HG03159 (cell line): ENCODE measurements around the gene SDK1.

Source experiments
- ATAC-seq: cut with Tn5 transposase; IDR thresholded peaks from one replicate; pipeline ENCODE4 v1.9.1; 2021; ENCODE audit warnings: mild to moderate bottlenecking, moderate library complexity; ENCODE audit not compliant: unreplicated experiment

Gene SDK1

DNA sequence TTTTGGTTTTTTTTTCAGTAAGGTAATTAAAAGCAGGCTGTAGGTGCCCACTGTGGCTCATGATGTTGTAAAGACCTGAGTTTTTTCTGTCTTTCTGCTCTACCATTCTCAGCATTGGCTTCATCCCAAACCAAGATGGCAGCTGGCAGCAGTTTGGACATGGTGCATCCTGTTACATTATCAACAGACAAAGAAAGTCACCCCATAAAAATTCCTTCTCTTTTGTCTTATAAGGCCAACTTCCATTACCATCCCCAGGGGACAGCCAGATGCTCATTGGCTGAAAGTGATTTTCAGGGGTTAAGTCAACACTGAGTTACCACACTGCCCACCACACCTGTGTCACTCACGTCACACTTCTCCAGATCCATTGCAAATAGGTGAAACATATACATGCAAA is 558.4 kb downstream of the SDK1 start:
- no peak for ATAC-seq

DNA sequence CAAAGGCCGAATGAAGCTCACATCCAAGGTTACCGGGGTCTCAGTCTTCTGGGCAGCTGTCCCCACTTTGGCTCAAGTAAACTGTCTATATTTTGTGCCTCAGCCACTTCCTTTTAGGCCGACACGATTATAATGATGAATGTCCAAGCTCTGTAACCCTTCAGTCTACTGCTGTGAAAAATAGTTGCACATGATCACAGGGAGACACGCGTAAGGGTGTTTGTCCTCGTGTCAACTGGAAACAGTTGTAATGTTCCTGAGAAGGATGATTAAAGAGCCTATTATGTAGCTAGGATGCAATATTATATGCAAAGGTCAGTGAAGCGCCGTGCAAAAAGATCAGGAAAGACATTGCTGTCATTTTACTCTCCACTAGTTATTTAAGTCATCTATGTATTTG is 559.9 kb downstream of the SDK1 start:
- ATAC-seq, result no peak

DNA sequence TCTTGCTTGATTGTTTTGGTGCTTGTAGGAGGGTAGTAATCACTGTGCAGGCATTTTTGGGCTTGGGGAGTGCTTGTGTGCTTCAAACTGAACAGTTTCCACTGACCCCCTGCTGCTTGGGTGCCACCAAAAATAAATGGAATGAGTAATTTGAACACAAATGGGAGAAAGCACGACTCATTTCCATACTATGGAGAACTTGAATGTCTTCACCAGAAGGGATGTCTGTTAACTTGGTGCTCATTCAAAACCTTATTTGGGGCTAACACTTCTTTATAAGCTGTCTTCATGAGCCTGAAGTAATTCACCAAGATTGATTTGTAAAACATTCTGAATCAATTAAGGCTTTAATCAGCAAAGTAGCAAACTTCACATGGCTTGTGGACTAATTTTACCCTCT is 560.3 kb downstream of the SDK1 start:
- ATAC-seq, result no peak

DNA sequence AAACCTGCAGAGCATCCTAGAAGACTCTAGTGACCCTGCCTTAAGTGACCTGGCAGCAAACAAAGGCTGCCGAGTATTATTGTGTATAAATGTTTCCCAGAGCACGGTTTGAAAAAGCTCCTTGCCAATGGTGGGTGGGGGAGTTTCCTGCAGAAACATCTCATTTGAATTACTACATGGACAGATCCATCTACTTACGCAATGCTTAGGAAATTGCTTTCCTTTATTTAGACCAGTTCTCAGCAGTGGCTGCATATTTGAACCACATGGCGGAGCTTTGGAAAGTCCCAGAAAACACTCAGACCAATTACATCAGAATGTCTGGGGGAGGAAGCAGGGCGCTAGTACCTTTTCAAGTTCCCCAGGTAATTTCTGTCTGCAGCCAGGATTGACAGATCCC is 560.9 kb downstream of the SDK1 start:
- ATAC-seq, result no peak

DNA sequence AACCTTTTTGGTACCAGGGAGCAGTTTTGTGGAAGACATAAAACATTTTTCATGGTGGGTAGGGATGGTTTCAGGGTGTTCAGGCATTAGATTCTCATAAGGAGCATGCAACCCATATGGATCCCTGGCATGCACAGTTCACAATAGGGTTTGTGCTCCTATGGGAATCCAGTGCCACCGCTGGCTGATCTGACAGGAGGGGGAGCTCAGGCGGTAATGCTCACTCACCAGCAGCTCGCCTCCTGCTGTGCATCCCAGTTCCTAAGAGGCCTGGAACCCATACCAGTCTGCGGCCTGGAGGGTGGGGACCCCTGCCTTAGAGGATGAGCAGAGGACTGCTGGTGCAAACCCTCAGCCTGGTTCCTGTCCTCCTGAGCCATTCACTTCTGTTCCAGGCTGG is 561.7 kb downstream of the SDK1 start:
- ATAC-seq, result no peak

DNA sequence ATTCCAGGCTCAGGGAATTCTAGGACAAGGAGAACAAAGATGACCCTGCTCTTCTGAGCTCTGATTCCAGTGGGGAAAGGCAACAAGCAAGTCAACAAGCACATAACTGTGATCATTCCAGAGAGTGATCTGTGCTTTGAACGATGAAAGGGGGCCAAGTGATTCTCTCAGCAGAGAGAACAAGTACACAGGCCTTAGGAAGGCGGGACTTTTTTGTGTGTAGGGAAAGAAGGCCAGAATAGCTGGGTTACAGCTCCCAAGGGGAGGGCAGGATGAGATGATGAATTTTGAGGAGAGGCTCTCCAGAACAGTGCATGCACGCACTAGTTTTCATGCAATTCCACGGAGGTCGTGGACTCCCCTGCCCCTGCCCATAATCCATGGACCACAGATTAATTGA is 565.2 kb downstream of the SDK1 start:
- no peak for ATAC-seq

DNA sequence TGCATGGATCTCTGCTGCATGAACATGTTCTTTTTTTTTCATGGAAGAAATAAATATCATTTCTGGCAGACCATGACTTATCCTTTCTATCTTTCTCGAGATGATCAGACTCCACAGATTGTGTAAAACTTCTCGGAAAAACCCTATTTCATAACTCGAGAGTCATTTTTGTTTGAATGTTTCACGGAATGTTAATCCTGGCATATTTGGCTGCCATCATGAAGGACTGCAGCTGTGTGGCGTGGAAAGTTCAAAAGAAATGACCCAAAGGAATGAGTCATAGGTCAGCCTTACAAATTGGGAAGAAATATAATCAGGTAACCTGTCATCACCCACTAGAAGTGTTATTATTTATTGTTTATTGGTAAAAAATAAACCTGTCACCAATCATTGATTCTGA is 566.8 kb downstream of the SDK1 start:
- no peak for ATAC-seq

DNA sequence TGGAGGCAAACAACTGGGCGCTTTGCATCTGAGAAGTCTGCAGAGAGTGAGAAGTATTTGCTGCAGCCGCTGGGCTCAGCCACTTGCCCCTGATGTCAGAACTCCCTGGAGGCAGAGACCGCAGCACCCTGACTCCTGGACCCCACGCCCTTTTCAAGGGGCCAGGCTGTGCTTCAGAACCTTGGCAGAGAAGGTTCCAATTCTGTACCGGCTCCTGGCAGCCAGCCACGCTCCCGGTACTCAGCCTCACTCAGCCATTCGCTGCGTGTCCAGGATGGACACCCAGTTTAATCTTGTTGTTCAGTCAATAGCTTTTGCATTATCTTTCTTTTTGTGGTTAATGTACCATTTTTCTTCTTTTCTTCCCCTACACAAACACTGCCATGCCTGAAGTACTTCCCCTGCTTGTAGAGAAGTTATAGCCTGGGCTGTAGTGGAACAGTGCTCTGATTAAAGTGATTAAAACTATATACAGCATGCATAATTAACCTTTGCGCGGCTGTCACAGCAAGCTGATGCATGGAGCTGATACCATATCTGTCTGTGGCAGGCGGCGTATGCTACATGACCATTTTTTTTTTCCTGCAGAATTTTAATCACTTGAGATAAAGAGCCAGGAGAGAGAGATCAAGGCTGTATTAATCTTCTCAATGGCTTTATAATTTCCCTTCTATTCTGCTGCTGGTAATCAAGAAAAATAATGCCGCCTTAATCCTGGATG is 578.5 kb downstream of the SDK1 start:
- no peak for ATAC-seq

DNA sequence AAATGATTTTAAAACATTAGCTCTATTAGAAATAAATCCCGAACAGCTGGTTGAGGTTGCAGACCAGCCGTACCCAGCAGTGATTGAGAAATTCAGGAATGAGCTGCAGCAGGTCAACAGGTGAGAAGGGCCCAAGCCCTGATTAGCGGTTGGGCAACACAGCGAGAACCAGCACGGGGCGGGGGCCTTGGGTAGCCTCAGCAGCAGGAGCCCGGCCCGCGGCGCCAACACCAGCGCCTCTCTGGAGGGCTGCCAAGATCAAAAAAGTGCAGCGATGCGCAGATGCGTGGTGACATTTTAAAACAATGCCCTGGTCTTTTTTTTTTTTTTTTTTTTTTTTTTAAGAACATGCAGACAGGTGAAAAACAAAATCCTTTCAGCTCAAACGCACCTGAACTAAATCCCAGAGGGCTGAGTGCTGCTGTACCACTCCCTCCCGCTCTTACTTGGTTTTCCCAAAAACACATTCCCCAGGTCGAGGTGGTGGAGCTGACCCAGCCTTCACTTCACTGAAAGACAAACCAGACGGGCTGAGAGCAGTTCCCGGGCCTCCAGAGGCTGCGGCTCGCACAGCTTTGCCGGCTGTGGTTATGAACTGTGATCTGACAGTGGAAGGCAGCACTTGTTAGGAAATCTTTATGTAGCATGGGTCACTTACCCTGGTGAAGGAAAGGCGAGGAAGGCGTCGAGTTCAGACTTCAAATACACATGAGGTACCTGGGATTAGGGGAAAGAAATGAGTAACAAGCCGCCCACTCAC is 579.4 kb downstream of the SDK1 start:
- ATAC-seq, result no peak

DNA sequence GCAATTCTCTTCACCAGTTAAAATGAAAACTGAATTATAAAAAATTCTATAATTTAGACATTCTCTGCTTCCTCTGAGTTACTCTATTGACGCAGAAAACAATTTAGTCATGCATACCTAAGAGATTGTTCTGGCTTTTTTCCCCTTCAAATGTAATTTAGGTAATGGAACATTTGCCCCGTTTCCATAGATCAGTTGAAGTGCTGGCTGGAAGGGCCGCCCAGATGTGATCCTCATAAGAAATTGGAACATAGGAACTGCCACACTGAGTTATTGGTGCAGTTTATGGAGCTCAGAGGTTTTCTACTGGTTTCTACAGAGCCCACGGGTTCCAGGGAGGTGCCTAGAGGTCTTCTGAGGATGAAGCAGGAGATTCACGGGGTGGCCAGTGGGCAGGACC is 581.7 kb downstream of the SDK1 start:
- ATAC-seq, result no peak

DNA sequence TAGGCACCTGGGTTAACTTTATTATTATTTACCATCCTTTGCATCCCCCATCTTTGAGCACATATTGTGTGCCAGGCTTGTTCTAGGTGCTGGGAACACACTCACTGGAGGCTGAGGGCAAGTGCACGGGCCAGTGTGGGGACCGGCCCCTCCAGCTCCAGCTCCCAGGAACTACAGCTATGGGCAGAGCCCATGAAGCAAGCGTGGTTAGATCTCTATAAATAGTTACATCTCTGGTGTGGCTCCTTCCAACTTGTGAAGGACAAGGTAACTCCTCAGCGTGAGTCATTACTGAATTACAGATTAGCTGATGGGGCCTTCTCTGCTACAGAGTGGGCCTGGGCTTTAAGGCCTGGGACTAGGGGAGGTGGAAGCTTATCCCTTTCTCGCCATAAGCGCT is 583.5 kb downstream of the SDK1 start:
- no peak for ATAC-seq

DNA sequence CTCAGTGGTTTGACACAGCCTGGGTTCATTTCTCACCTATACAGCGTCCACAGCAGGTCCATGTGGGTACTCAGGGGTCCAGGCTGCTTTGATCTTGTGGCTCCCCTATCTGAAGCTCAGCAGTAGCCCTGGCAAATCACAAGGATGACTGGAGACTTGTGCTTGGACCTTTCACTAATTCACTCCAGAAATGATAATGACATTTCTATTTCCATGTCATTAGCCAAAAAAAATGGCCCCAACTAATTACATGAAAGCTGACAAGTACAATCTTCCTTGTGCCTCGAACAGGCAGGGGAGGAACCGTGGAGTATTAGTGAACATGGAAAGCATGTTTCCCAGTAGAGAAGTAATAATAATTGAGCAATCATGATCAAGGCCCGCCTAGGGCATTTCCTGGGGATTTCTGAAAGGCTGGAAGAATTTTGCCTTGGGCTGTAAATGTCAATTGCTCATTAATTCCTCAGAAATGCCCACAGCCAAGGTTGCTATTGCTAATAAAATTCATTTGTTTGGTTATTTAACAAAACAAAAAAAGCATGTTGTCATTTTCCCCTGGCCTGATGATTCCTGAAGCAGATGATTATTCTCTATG is 586.1 kb downstream of the SDK1 start:
- no peak for ATAC-seq

DNA sequence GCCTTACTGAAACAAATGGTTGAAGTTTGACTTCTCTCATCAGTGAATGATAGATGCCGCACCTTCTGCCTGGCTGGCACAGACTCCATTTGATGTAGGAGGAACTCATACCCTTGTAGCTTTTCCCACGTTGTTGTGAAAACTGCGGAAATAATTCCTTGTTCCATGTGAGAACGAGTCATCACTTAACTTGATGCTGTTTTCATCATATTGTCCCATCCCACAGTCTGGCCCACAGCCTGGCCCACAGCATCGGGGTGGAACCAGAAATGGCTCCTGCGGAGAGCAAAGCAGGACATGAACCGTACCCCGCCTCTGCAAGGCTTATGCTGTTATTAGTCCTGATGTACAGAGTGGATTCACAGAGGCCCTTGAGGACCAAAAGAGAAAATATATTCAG is 587.0 kb downstream of the SDK1 start:
- ATAC-seq, result no peak

DNA sequence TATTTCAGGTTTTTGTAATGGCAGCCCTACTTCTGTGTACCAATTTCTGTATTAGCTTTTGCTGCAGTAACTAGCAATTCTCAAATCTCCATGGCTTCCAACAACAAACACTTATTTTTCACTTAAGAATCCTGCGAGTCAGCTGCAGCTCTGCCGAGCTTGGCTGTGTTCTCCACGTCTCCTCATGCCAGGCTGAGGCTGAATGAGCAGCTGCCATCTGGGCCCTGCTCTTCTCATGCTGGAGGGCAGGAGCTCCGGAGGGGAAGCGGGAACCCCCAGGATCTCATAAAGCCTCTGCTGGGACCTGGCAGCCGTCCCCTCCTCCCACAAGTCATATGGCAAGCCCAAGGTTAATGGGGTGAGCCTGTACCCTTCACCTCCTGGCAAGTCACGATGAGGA is 591.1 kb downstream of the SDK1 start:
- no peak for ATAC-seq

DNA sequence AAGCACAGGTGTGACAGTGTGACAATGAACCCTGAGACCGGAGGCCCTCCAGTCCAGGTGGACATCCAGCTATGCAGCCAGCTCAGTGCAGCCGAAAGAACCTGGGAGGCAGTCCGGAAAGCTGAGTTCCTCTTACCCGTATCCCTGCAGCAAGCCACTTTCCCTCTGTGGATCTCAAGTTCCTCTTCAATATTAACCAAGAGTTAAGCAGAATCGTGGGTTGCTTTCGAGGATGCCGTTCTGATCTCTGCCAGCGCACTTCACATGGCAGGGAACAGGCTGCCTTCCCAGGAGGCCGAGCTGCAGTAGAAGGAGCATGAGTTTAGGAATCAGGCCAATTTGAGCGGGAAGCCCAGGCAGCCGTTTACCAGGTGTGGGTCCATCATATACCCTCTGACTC is 591.6 kb downstream of the SDK1 start:
- ATAC-seq, result no peak

DNA sequence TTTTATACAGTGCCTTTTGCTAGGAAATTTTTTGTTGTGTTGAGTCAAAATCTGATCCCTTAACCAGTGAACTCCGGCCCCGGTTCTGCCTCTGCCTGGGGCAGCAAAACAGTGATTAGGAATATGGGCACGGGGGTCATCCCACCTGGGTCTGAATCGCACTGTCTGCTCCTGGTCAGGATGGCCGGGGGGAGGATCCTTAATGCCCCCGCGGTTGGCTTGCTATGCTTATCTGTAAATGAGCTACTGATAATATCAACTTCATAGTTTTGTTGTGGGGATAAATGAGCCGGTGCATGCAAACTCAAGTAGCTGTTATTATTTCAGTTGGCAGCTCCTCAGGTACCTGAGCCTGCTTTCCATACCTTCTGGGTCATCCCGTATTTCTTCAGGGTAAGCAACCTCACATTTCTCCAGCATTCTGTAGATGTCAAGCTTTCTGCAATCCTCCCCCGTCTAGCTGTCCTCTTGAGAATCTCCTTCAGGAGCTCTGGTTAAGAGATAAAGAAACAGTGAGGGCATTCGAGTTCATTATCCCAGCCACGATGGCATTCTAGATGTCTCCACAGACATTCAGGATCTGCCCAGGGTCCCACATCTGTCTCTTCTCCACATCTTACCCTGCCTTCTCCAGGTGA is 592.2 kb downstream of the SDK1 start:
- no peak for ATAC-seq

DNA sequence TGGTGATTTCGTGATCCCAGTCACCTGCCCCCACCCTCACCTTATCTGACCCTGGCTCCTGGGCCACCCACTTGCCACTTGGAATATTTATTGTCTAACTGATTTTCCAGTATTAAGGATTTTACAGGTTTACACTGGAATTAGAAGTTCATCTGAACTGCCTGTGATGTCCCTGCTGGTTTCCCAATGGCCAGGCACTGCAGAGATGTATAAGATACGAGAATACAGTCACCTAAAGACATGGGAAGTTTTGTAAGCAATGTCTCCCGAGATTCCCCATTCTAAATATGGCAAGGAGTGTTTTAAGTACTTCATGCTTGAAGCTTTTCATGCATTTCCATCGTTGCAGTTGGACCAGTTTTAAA is 592.7 kb downstream of the SDK1 start:
- ATAC-seq, result no peak

DNA sequence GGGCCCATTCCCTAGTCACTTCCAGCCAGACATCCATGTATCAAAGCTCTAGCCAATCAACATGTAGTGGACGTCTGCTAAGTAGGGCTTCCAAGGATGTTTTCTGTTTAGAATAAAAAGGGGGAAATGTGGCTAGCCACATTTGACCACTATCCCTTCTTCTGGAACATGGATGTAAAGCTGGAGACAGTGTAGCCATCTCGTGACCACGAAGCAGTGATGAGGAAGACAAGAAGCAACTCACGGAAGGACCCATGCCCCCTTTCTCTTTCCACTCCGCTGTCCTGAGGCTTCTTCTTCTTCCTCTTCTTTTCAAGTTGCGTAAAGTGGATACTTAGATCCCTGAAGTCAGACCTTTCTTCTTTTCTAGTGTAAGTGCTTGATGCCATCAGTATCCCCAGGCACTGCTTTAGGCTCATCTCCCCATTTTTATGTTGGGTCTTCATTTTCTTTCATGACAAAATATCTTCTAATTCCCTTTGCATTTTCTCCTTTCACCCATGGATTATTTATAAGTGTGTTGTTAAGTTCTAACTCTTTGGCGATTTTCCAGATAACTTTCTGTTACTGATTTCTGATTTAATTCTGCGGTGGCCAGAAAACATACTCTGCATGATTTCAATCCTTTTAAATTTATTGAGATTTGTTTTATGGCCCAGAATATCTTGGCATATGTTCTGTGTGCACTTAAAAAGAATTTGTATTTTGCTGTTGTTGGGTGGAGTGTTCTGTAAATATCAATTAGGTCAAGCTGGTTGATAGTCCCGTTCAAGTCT is 594.5 kb downstream of the SDK1 start:
- ATAC-seq, result no peak

DNA sequence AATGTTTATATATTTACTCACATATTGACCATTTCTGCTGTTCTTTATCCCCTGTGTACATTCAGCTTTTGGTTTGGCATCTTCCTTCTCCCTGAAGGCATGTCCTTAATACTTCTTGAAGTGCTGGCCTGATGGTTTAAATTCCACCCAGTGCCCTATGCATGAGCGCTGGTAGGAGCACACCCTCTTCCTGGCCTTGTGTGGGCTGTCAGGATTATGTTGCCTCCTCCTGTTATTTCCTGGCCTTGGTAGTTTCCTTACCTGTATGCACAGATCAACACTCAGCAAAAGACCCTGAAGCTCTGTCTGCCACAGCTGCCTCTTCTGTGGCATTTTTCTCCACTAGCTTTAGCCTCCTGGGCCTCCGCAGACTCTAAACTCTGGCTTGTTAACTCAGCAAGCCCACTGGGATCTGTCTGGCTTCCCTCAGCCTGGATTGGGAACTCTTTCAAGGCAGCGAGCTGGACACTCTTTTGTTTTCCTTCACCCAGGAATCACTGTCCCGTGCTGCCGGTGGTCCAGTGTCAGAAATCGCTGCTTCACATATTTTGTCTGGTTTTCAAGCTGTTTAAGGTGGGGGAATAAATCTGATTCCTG is 595.2 kb downstream of the SDK1 start:
- ATAC-seq, result no peak

DNA sequence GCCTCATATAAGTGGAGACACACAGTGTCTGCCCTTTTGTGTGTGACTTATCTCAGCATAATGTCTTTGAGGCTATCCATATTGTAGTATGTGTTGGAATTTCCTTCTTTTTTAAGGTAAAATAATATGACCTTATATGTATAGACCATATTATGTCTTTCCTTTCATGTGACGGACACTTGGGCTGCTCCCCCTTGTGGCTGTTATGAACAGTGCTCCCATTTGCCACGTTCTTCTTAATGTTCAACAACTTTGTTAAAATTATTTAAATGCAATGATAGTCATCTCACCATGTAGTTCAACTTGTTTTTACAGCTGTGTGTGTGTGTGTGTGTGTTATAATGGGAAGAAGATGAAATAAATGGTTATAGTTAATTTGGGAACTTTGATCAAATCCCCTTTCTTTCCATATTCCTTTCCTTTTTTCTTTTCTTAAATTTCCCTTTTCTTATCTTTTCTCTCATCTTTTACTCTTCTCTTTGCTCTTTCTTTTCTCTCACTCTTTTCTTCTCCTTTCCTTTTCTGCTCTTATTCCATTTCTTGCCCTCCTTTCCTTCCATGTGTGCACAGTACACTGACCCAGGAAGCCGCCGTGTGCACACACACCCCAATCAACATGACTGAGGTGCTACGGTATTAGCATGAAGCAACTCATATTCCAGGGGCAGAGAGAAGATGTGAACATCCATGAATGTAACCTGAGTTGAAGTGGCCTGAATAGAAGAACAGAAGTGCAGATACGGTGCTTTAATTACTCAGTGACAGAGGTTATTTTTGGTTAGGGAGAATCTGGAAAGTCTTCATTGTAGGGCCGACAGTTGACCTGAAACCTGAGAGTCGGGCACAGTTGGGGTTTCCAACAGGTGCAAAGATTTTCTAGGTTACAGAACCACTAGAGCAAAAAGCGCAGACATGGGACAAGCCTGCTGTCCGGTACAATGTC is 596.6 kb downstream of the SDK1 start:
- ATAC-seq, result peak; percentile 80
